Transverse colon (tissue), 4 donors: ENCODE results near the gene OPALIN.

ENCODE experiments used
- CTCF ChIP-seq, 5 experiments: fragments of 200-600 bp in 3 of 5; fragments of 450-650 bp in 2 of 5; sonication (generic) in 3 of 5; IDR thresholded peaks; 1 replicate in 2 of 5; 2 replicates in 3 of 5; pipeline ENCODE4 v1.5.1; 2016 to 2017; ENCODE audit warnings: antibody characterized with exemption in 5 of 5, inconsistent platforms in 3 of 5, mild to moderate bottlenecking in 2 of 5, moderate library complexity in 1 of 5
- EP300 ChIP-seq: sonication (generic); formaldehyde crosslinking; IDR thresholded peaks from one replicate; pipeline ENCODE4 v1.6.1; 2017; ENCODE audit warnings: antibody characterized with exemption, low read depth
- POLR2A ChIP-seq: fragments of 450-650 bp; IDR thresholded peaks from one replicate; pipeline ENCODE4 v1.6.1; 2016; ENCODE audit warnings: antibody characterized with exemption, mild to moderate bottlenecking, moderate library complexity
- POLR2AphosphoS5 ChIP-seq, 3 donors: sonication (generic); formaldehyde crosslinking; IDR thresholded peaks; one replicate each; pipeline ENCODE4 v1.6.1; 2016; ENCODE audit warnings: antibody characterized with exemption in 3 of 3

DNA sequence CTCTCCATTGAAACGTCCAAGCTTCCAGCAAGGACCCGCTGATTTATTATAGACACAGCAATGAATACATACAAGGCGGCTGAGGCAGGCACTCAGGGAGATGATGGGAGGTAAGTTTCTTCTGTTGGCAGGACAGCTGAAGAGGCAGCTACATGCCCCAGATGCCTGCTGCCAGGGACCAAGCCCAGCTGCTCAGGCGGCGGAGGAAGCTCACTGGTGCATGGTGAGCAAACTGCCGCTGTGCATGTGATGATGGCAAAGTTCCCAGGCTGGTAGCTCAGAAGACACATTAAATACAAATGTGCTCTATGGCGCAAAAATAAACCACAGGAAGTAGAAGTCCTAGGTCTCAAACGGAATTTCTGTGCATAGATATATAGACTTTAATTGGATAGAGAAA is 52.3 kb downstream of the OPALIN start:
- no peak for TF ChIP-seq CTCF (IDR thresholded peaks at IDR 0.05)
- peak in 1 of 3 donors; percentile 40 for TF ChIP-seq POLR2AphosphoS5 (IDR thresholded peaks at IDR 0.05)
- no peak for TF ChIP-seq POLR2A
- no peak for TF ChIP-seq EP300
